Endothelial cell of umbilical vein (primary cell): ENCODE measurements around the gene GCM1.

Experiments used
- EZH2 ChIP-seq: IDR thresholded peaks from 2 replicates; pipeline ENCODE4 v1.6.1; 2012; ENCODE audit warnings: borderline replicate concordance, low read depth, mild to moderate bottlenecking, moderate library complexity, low read length, inconsistent platforms; ENCODE audit not compliant: severe bottlenecking
- FOS ChIP-seq: IDR thresholded peaks from 2 replicates; pipeline ENCODE4 v1.6.1; 2011; ENCODE audit warnings: mild to moderate bottlenecking, low read length, moderate library complexity, borderline replicate concordance; ENCODE audit not compliant: insufficient read depth
- GATA2 ChIP-seq: IDR thresholded peaks from 2 replicates; pipeline ENCODE4 v1.7.0; 2011; ENCODE audit warnings: low read depth, mild to moderate bottlenecking, moderate library complexity, mixed read lengths, low read length; ENCODE audit not compliant: insufficient read length, insufficient read depth
- JUN ChIP-seq: IDR thresholded peaks from 2 replicates; pipeline ENCODE4 v1.6.1; 2011; ENCODE audit warnings: borderline replicate concordance, low read depth; ENCODE audit not compliant: insufficient read length, insufficient read depth
- MYC ChIP-seq: IDR thresholded peaks from one replicate; pipeline ENCODE4 v1.6.1; 2011; ENCODE audit warnings: mild to moderate bottlenecking, low read depth, low read length
- POLR2A ChIP-seq: IDR thresholded peaks from 2 replicates; pipeline ENCODE4 v1.6.1; 2012; ENCODE audit warnings: low read depth, mild to moderate bottlenecking, control low read depth, low read length
- POLR2AphosphoS5 ChIP-seq: IDR thresholded peaks from 2 replicates; pipeline ENCODE4 v1.6.1; 2012; ENCODE audit warnings: low read depth, mild to moderate bottlenecking, control low read depth, low read length, moderate library complexity; ENCODE audit not compliant: insufficient read depth
- TF ChIP-seq, protein P1 (sequence below), 2 donors: IDR thresholded peaks; 1 replicate in 1 of 2; 2 replicates in 1 of 2; pipeline ENCODE4 v1.5.1; 2011; ENCODE audit warnings: low read length in 2 of 2, mild to moderate bottlenecking in 2 of 2, moderate library complexity in 2 of 2, control low read depth in 1 of 2, inconsistent platforms in 1 of 2, low read depth in 1 of 2; ENCODE audit not compliant: insufficient read depth in 1 of 2; ENCODE audit errors: extremely low read depth in 1 of 2
- TF ChIP-seq, protein P2 (sequence below): IDR thresholded peaks from 2 replicates; pipeline ENCODE4 v1.6.1; 2011; ENCODE audit not compliant: insufficient read depth, insufficient read length

DNA sequence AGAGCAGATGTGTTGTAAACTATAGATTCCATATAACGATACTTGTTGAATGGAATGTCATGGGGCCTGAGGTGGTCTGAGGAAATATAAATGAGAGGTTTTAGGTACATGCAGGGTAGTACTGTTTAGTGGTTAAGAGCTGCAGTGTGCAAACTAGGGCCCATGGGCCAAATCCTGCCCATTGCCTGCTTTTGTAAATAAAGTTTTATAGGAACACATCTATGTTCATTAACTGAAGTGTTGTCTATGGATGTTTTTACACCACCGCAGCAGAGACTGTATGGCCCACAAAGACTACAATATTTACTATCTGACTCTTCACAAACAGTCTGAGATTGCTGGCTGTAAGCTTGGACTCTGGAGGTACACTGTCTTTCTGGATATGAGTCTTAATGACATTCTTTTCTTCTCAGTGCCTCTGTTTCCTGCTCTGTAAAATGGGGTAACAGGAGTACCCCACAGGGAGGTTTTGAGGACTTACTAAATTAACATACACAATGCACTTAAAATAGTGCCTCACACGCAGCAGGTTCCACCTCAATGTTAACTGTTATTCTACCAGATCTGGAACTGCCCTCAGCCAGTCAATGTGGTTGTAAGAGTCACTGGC is 12.5 kb downstream of the GCM1 start:
- TF ChIP-seq POLR2A (no peak), EZH2 (no peak), MYC (no peak), POLR2AphosphoS5 (no peak), JUN (no peak), FOS (no peak), GATA2 (no peak)
- TF ChIP-seq, protein P1, sequence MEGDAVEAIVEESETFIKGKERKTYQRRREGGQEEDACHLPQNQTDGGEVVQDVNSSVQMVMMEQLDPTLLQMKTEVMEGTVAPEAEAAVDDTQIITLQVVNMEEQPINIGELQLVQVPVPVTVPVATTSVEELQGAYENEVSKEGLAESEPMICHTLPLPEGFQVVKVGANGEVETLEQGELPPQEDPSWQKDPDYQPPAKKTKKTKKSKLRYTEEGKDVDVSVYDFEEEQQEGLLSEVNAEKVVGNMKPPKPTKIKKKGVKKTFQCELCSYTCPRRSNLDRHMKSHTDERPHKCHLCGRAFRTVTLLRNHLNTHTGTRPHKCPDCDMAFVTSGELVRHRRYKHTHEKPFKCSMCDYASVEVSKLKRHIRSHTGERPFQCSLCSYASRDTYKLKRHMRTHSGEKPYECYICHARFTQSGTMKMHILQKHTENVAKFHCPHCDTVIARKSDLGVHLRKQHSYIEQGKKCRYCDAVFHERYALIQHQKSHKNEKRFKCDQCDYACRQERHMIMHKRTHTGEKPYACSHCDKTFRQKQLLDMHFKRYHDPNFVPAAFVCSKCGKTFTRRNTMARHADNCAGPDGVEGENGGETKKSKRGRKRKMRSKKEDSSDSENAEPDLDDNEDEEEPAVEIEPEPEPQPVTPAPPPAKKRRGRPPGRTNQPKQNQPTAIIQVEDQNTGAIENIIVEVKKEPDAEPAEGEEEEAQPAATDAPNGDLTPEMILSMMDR (IDR thresholded peaks at IDR 0.05; ENCODE audit: extremely low read depth in 1 of 2, insufficient read depth in 1 of 2, low read depth in 1 of 2, low read length in 2 of 2), result no peak
- TF ChIP-seq, protein P2, sequence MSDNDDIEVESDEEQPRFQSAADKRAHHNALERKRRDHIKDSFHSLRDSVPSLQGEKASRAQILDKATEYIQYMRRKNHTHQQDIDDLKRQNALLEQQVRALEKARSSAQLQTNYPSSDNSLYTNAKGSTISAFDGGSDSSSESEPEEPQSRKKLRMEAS, result no peak
